Amniotic epithelial cell (primary cell): ENCODE measurements around the gene TMCO6.

Experiments used
- DNase-seq: peaks from one replicate; pipeline ENCODE4 v3.0.0-alpha.2; 2010; ENCODE audit warnings: low read depth

TMCO6 gene

GRCh38 chr5:140673187-140673976, 34.1 kb downstream of the TMCO6 start, which contains the start of gene DND1:
Gene DND1, minus strand, starts transcription at chr5:140673576. Its CDS starts 34 bp downstream, at chr5:140673542.
- no peak for DNase-seq

DNA sequence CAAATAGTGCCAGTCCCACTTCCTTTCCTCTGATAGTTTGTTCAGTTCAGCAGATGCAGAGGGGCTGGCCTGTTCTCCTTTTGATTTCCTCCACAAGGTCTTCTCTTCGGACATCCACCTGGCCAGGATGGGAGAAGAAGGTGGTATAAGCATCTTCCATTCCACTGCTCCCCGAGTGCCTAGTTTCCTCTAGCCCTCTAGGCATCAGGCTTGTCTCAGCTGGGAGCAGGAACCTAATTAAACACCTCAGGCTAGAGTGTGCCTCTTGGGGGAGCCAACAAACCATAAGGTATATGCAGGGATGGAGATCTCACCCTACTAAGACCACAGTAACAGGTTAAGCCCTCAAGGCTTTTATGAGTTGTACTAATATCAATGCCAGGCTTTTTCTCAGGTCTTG, 35.0 kb downstream of the TMCO6 start:
- no peak for DNase-seq

DNA sequence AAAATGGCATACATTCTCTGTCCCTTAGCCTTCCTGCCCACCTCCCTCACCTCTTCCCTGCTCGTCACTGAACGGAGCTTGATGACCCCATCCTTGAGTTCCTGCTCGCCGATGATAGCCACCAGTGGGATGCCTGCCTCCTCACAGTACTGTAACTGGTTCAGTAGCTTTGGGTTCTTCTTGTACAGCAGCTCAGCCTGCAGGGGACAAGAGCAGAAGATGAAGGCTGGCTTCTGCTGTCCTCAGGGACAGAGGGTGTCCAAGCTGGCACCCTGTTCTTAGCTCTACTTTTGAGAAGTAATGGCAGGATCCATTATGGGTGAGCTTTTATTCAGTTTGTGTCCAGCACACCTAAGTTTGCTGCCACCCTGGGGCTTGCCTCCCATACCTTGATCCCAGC, 35.4 kb downstream of the TMCO6 start:
- no peak for DNase-seq

- no peak for DNase-seq
Measured at GRCh38 chr5:140677947-140678346, 38.7 kb downstream of the TMCO6 start.

DNA sequence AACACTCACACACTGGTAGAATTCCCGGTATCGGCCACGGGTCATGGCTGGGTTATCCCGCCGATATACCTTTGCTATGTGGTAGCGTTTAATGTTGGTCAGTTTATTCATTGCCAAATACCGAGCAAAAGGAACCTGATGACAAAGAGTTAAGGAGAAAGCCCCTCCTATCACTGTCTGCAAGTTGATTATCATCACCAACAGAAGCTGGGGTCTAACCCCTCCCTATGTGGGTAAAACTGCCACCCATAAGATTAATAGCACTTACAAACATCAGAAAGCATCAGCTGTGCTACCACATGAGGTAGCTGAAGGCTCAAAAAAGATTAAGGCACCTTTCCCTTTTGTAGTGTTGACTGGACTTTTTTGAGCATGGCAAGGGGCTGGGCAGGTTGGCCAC, 39.7 kb downstream of the TMCO6 start:
- DNase-seq, result no peak

GRCh38 chr5:140690376-140690932, 51.2 kb downstream of the TMCO6 start:
- no peak for DNase-seq

DNA sequence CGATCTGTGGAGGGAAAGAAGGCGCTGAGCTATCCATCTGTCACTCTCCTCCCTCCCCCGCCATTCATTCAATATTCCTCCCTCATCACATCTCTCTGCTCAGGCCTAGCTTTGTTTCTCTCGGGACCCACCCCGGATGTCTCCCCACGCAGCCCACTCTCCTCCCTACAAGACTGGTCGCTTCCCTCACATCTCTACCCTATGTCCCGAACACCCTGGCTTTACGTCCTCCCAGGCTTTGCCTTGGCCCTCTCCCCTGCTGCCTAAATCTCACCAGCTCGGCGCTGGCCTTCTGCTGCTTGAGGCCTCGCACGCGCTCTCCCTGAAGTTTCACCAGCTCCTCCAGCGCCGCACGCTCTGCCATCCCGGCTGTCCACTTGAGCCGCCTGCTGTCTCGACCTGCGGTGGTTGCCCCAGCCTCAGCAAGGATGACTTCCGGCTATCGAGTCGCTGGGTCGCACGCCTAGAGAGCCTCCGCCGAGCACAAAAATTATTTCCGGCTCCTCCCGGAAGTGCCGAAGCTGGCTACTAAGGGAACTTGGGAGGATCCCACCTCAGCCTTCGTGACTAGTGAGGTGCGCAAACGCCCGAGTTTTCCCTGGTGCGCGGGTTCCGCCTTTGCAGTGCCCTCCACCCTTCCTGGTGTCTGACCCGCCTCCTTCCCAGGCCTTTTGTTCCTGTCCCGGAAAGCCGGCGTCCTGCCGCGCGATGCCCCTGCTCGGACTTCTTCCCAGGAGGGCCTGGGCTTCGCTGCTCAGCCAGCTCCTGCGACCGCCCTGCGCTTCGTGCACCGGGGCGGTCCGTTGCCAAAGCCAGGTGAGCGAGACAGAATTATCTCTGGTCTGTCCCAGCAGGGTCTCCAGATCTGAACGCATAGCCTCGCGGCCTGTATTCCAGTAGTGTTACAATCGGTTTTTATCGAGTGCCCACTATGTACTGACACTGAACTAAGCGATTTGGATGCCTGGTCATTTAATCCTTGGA, 52.0 kb downstream of the TMCO6 start, which contains the start of the genes HARS1 and HARS2:
Gene HARS1, minus strand, starts transcription at position 430 of the 984 bp plus-strand sequence. Its CDS starts 66 bp downstream, at position 364.
Gene HARS2, plus strand, starts transcription at position 515 of the 984 bp plus-strand sequence. Its CDS starts 194 bp downstream, at position 709.
- DNase-seq, result peak; percentile 96

DNA sequence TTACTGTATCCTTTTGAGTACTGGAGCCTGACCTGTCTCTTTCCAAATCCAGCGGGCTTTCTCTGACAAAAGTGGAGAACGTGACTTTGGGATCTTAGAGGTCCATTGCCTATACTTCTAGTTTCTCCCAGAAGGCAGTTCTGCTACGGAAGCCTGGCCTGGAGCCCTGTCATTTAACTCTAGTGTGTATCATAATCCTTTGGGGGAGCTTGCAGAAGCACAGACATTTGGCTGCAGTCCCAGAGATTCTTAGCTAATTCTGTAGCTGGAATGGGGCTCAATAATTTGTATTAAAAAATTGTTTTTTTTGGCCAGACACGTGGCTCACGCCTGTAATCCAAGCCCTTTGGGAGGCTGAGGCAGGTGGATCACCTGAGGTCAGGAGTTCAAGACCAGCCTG, 55.0 kb downstream of the TMCO6 start:
- peak; percentile 20 for DNase-seq
